Measurements from ENCODE around the gene C17orf107.

The C17orf107 gene

GRCh38 chr17:4950075-4950745, 50.9 kb downstream of the C17orf107 start:
- peak in 2 of 6 experiments; percentile 18 to 34 for DNase-seq

GRCh38 chr17:4950746-4951204, 51.4 kb downstream of the C17orf107 start, which contains the start of gene ENO3:
Gene ENO3 (plus strand): TSS chr17:4951119. CDS start chr17:4951830, 711 bp downstream.
- DNase-seq: no peak

GRCh38 chr17:4951486-4951885, 52.1 kb downstream of the C17orf107 start:
- no peak for DNase-seq
